Stimulated activated CD8-positive, alpha-beta memory T cell treated with anti-CD3 and anti-CD28 coated beads, Interleukin-4, amount 100 ng/mL, for 24 hours (primary cell): ENCODE measurements around the gene HOXA3.

Source experiments
- DNase-seq: peaks from one replicate; pipeline ENCODE4 v3.0.0-alpha.2; 2020; ENCODE audit warnings: low read depth

The HOXA3 gene

DNA sequence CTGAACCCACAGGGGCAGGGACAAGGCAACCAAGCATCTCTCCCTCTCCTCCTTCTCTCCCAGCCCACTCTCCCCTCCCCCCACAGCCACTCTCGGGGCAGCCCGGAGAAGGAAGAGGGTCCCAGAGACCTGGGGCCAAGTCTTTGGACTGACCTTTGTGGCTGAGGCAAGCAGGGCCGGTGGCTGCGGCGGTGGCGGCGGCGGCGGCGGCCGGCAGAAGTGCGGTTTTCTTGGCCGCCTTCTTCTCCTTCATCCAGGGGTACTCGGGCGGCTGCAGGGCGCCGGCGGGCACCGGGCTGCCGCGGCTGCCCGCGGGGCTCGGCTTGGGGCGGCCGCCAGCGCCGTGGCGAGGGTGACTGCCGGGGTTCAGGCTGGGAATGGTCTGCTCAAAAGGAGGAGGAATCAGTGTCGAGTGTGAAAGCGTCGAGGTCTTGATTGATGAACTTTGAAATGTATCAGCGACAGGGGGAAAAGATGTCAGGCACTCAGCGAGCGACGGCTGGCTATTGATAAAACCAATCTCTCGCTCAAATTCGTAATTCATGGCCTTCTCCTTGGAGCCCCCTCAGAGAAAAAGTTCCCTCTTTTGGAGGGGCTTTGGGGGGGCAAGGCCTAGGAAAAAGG is 50.3 kb downstream of the HOXA3 start:
- no peak for DNase-seq

GRCh38 chr7:27101171-27101956 is 51.0 kb downstream of the HOXA3 start:
- no peak for DNase-seq

GRCh38 chr7:27100694-27101170 is 51.7 kb downstream of the HOXA3 start:
- no peak for DNase-seq

DNA sequence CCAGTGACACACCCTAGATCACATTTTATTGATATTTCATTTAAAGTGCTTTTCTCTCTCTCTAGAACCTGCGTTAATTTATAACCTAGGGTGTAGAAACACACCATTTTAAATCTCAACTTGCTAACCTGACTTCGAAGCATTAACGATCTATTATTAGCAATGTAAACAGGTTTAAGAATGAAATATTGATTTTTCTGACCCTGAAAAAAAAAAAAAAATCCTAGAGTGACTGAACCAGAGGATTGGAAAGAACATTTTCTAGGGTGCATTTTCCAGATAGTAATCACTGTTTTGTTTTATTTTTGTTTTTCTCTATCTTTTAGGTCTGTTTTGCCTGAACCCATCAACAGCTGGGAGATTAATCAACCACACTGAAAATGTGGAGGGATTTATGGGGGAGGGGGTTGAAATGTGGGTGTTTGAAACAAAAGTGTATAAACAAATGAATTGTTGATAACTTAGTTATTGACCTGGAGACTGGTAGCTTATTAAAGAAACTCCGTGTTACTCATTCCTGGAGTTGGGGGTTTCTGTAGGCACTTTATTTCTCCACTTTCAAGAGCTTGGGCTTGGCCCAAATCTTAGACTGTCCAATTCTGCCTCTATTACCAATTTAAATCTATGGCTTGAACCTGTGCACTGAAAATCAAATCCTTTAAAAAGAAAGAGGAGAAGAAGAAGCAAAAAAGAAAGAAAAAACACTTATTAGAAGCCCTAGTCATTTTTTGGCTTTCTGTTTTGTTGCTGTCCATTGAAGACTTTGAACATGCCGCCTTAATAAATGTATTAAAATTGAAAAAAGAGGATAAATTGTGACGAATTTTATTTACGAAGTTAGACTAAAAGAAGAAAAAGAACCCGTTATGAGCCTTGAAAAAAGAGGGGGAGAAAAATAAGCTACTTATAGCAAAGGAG is 52.7 kb downstream of the HOXA3 start:
- DNase-seq: no peak

- DNase-seq: no peak
These were observed 53.6 kb downstream of the HOXA3 start for GRCh38 chr7:27098578-27099451.

DNA sequence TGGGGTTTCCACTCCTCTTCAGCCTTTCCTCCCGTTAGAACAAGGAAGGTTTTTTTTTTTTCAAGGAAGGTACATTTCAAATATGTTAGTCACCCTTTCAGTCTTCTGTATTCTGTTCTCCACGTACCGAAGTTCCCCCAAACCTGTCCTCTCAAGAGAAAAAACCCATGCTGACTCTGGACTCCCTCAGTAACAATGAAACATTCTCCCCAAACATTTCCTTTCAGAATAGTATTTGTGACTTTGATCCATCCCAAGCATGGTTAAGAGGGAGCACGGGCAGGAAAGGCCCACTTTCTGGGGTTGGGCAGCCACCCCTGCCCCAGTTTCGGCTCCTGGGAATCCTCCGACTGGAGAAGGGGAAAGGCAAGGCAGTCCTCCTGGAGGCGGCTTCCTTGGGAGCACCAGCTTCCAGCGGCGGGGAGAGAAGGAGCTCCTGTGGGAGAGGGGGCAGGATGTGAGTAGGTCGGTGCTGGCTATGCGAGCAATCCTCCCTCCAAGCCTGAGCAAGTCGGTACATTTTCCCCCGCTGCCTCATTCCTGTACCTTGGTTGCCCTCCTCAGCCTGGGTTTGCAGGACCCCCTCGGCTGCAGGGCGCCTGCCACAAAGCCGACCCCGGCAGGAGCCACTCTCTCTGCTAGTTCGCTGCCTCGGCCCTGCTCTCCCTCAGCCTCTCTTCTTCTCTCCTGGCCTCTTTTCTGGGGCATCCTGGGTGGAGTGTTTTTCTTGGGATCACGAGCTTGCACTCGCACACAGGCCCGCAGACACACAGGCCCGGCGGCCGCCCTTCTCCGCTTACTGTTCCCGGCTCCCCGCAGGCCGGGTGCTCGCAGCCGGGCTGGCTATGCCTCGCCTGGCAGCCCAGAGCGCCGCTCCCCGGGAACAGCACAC is 54.5 kb downstream of the HOXA3 start:
- DNase-seq: no peak

GRCh38 chr7:27096768-27097514 is 55.4 kb downstream of the HOXA3 start:
- DNase-seq: no peak

GRCh38 chr7:27095897-27096767 is 56.3 kb downstream of the HOXA3 start, which contains the start of gene HOXA1:
Gene HOXA1, minus strand, starts transcription at chr7:27096000. Its CDS starts 88 bp downstream, at chr7:27095912.
- peak; percentile 60 for DNase-seq

DNA sequence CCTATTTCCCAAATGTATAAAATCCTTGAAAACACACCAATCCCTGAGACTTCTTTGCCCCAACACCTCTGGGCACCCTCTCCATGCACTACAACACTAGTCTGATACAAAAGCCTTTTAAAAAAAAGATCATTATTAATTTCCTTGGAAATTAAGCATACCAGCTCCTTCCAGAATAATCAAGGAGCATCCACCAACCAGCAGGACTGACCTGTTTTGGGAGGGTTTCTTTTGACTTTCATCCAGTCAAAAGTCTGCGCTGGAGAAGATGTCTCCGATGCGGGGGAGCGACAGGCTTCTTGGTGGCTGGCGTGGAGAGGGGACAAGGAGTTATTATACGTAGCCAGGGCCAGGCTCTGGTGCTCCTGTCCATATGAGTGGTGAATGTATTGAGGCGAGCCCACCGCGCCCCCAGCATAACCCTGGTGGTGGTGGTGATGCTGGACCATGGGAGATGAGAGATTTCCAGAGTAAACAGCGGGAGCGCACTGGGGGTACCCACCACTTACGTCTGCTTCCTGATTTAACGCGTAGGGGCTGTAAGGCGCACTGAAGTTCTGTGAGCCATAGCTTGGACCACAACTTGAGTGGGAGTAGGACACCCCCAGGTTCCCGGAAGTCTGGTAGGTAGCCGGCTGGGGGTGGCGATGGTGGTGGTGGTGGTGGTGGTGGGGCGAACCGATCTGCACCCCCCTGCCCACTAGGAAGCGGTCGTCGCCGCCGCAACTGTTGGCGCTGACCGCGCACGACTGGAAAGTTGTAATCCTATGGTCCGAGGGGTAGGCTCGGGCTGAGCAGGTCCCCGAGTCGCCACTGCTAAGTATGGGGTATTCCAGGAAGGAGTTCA is 57.1 kb downstream of the HOXA3 start:
- no peak for DNase-seq

- DNase-seq: no peak
These were observed 57.9 kb downstream of the HOXA3 start for GRCh38 chr7:27094304-27095049.

DNA sequence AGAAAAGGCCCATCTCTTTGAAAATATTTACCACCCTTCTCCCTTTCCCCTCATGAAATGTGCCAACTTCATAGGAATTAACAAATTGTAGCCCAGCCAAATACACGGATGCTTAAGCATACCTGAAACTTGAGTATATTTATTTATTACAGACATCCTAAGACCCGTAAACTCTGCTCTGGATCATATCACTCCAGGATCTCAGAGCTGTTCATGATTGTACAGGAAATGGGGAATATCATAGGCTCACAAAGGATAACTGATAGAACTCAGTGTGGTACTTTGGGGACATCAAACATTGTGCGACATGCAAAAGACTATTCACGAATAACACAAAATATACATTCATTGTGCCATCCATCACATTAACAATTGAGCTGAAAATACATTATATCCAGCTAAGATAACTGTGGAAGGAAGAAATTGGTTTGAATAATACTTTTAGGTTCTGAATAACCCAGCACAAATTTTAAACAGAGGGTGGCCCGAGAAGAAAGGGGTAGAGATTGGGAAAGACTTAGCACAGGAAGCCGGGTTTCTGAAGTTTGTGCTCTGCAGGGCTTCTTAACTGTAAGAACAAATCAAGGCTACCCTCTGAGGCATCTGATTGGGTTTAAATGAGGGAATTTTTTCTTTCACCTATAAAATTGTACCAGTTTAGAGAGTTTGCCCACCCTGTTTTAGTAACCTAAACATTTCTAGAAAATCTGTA is 59.0 kb downstream of the HOXA3 start:
- DNase-seq: no peak

DNA sequence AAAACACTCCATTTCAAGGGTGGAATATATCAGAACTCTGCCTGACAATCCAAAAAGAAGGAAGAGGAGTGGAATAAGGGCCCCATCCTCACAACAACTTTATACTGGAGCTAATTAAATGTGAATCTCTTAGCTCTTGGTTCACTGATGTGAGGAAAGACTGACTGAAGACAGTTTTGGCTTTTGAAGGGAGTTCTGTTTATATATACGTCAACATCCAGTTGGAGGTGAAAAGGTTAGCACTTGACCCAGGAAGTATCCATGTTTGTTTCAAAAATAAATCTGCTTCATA is 59.6 kb downstream of the HOXA3 start:
- no peak for DNase-seq

- no peak for DNase-seq
These were observed 60.2 kb downstream of the HOXA3 start for GRCh38 chr7:27091941-27092818.

GRCh38 chr7:27091105-27091504 is 61.3 kb downstream of the HOXA3 start:
- DNase-seq: no peak
